H1 (cell line): Measurements from ENCODE around the gene KAZALD1. TPM values are rescaled to one million over a fixed set of nuclear protein-coding genes. Genes with fewer than 3 reads are reported as not detected.

Experiments
- CTCF ChIA-PET: fragments of 300-600 bp; sonication (Branson Sonifier 250); formaldehyde crosslinking; loops from one replicate; lab custom pipeline; 2021; ENCODE audit not compliant: partially characterized antibody; lab: Charles Lee
- POLR2A ChIA-PET: fragments of 300-600 bp; sonication (Branson Sonifier 250); formaldehyde crosslinking; loops from one replicate; lab custom pipeline; 2021; ENCODE audit warnings: inconsistent platforms; ENCODE audit not compliant: partially characterized antibody; lab: Charles Lee
- DNase-seq, 2 experiments: peaks; one replicate each; pipeline versions ENCODE4 v3.0.0 to v3.0.0-alpha.2; 2010 to 2022; ENCODE audit warnings: low spot score in 2 of 2, low read depth in 1 of 2, mixed read lengths in 1 of 2
- FAIRE-seq: peaks from 2 replicates; lab custom pipeline; 2011; peaks lifted over from hg19 to GRCh38; lab: Jason Lieb, UNC
- H2AFZ ChIP-seq: 2 replicates; pipeline ENCODE4 v1.8.1; 2012; ENCODE audit warnings: low read length, inconsistent platforms
- H2AK5ac ChIP-seq: 2 replicates; pipeline ENCODE4 v1.6.1; 2013; ENCODE audit warnings: low read depth, low read length
- H2BK120ac ChIP-seq: replicated peaks from 2 replicates; pipeline ENCODE3; 2013; ENCODE audit warnings: low read depth, low read length, inconsistent platforms
- H2BK12ac ChIP-seq: 2 replicates; pipeline ENCODE4 v1.6.1; 2013; ENCODE audit warnings: low read depth, low read length
- H2BK15ac ChIP-seq: 2 replicates; pipeline ENCODE4 v1.6.1; 2013; ENCODE audit warnings: low read length
- H2BK20ac ChIP-seq: 2 replicates; pipeline ENCODE4 v1.6.1; 2013; ENCODE audit warnings: low read length
- H2BK5ac ChIP-seq: 2 replicates; pipeline ENCODE4 v1.6.1; 2013; ENCODE audit warnings: low read depth, low read length
- H3K14ac ChIP-seq: 2 replicates; pipeline ENCODE4 v1.6.1; 2013; ENCODE audit warnings: inconsistent platforms; ENCODE audit not compliant: insufficient read length
- H3K18ac ChIP-seq: 2 replicates; pipeline ENCODE4 v1.6.1; 2013; ENCODE audit warnings: low read length; ENCODE audit errors: extremely low read depth
- H3K23ac ChIP-seq: 2 replicates; pipeline ENCODE4 v1.6.1; 2013; ENCODE audit warnings: inconsistent platforms; ENCODE audit not compliant: insufficient read length
- H3K23me2 ChIP-seq: 2 replicates; pipeline ENCODE4 v1.6.1; 2013; ENCODE audit warnings: low read depth, low read length
- H3K27ac ChIP-seq: 2 replicates; pipeline ENCODE4 v1.6.1; 2011; ENCODE audit warnings: low read depth, low read length, inconsistent platforms
- H3K27me3 ChIP-seq, 4 experiments: replicated peaks in 1 of 4; 1 replicate in 1 of 4; 2 replicates in 3 of 4; pipeline versions ENCODE4 v1.6.1 to v1.8.1; 2011 to 2013; ENCODE audit warnings: low read length in 3 of 4, mild to moderate bottlenecking in 3 of 4, inconsistent platforms in 2 of 4, mixed read lengths in 2 of 4, moderate library complexity in 1 of 4; ENCODE audit not compliant: control insufficient read depth in 3 of 4, insufficient read depth in 3 of 4; ENCODE audit errors: extremely low read depth in 1 of 4
- H3K36me3 ChIP-seq, 4 experiments: 2 replicates each; pipeline versions ENCODE4 v1.6.1 to v1.8.1; 2011 to 2013; ENCODE audit warnings: mild to moderate bottlenecking in 4 of 4, low read length in 3 of 4, moderate library complexity in 2 of 4, control low read depth in 1 of 4, inconsistent platforms in 1 of 4; ENCODE audit not compliant: insufficient read depth in 4 of 4, control insufficient read depth in 2 of 4
- H3K4ac ChIP-seq: replicated peaks from 2 replicates; pipeline ENCODE3; 2013; ENCODE audit warnings: low read length, low read depth, mixed read lengths, inconsistent platforms; ENCODE audit not compliant: insufficient read length
- H3K4me1 ChIP-seq, 4 experiments: replicated peaks in 1 of 4; 1 replicate in 1 of 4; 2 replicates in 3 of 4; pipeline versions ENCODE4 v1.6.1 to v1.8.1; 2011 to 2013; ENCODE audit warnings: low read length in 3 of 4, inconsistent platforms in 2 of 4, mixed read lengths in 1 of 4; ENCODE audit not compliant: insufficient read depth in 4 of 4, control insufficient read depth in 3 of 4
- H3K4me2 ChIP-seq, 2 experiments: 2 replicates each; pipeline versions ENCODE4 v1.6.1 to v1.8.1; 2011 to 2013; ENCODE audit warnings: low read depth in 2 of 2, low read length in 2 of 2, control low read depth in 1 of 2, inconsistent platforms in 1 of 2, mild to moderate bottlenecking in 1 of 2; ENCODE audit not compliant: insufficient read depth in 1 of 2
- H3K4me3 ChIP-seq, 4 experiments: fragments of 200-600, 300-600 bp in 1 of 4; sonication (generic), shearing (Covaris generic), sonication (Bioruptor Twin) in 1 of 4; 2 replicates each; pipeline versions ENCODE4 v1.5.1 to v1.8.1; 2011 to 2016; ENCODE audit warnings: low read length in 4 of 4, low read depth in 3 of 4, control low read depth in 2 of 4, inconsistent platforms in 2 of 4, mild to moderate bottlenecking in 2 of 4, mixed read lengths in 1 of 4, moderate library complexity in 1 of 4; ENCODE audit not compliant: insufficient read depth in 2 of 4; ENCODE audit errors: extremely low read depth in 1 of 4
- H3K56ac ChIP-seq: replicated peaks from 2 replicates; pipeline ENCODE3; 2013; ENCODE audit warnings: low read depth, mild to moderate bottlenecking, mixed read lengths, low read length, inconsistent platforms; ENCODE audit not compliant: insufficient read length
- H3K79me1 ChIP-seq: 2 replicates; pipeline ENCODE4 v1.6.1; 2013; ENCODE audit warnings: low read depth, low read length, control low read depth
- H3K79me2 ChIP-seq, 2 experiments: 2 replicates each; pipeline versions ENCODE4 v1.6.1 to v1.8.1; 2012 to 2013; ENCODE audit warnings: low read length in 2 of 2, mild to moderate bottlenecking in 2 of 2, inconsistent platforms in 1 of 2; ENCODE audit not compliant: insufficient read depth in 2 of 2, control insufficient read depth in 1 of 2
- H3K9ac ChIP-seq, 4 experiments: replicated peaks in 1 of 4; 1 replicate in 1 of 4; 2 replicates in 3 of 4; pipeline versions ENCODE4 v1.6.1 to v1.8.1; 2011 to 2013; ENCODE audit warnings: low read depth in 3 of 4, low read length in 3 of 4, control low read depth in 2 of 4, mild to moderate bottlenecking in 2 of 4, moderate library complexity in 2 of 4, inconsistent platforms in 1 of 4; ENCODE audit errors: extremely low read depth in 1 of 4
- H3K9me3 ChIP-seq, 2 experiments: 2 replicates each; pipeline versions ENCODE4 v1.6.1 to v1.8.1; 2012 to 2013; ENCODE audit warnings: mild to moderate bottlenecking in 2 of 2, moderate library complexity in 2 of 2, control low read depth in 1 of 2, inconsistent platforms in 1 of 2, low read depth in 1 of 2, low read length in 1 of 2, mixed read lengths in 1 of 2; ENCODE audit not compliant: insufficient read depth in 2 of 2
- H4K20me1 ChIP-seq, 2 experiments: replicated peaks in 1 of 2; 2 replicates each; pipeline versions ENCODE3 to v1.8.1; 2011 to 2013; ENCODE audit warnings: inconsistent platforms in 2 of 2, low read length in 2 of 2, mild to moderate bottlenecking in 1 of 2; ENCODE audit not compliant: insufficient read depth in 2 of 2, control insufficient read depth in 1 of 2
- H4K5ac ChIP-seq: 2 replicates; pipeline ENCODE4 v1.6.1; 2013; ENCODE audit warnings: low read length, low read depth, mixed read lengths, inconsistent platforms; ENCODE audit not compliant: insufficient read length
- H4K8ac ChIP-seq: 2 replicates; pipeline ENCODE4 v1.8.0; 2013; ENCODE audit warnings: mild to moderate bottlenecking, moderate library complexity, low read length, inconsistent platforms; ENCODE audit not compliant: insufficient read depth; ENCODE audit errors: extremely low read depth
- H4K91ac ChIP-seq: replicated peaks from 2 replicates; pipeline ENCODE3; 2013; ENCODE audit warnings: low read length, mixed read lengths, inconsistent platforms; ENCODE audit not compliant: insufficient read length
- BCL11A ChIP-seq, 2 experiments: IDR thresholded peaks; one replicate each; pipeline ENCODE4 v1.6.1; 2011; ENCODE audit warnings: low read depth in 2 of 2, low read length in 2 of 2, mild to moderate bottlenecking in 2 of 2
- CREB1 ChIP-seq: IDR thresholded peaks from 2 replicates; pipeline ENCODE4 v1.6.1; 2012; ENCODE audit warnings: inconsistent platforms
- POLR2A ChIP-seq, 2 experiments: IDR thresholded peaks; 1 replicate in 1 of 2; 2 replicates in 1 of 2; pipeline ENCODE4 v1.6.1; 2011; ENCODE audit warnings: low read depth in 2 of 2, low read length in 2 of 2, mild to moderate bottlenecking in 2 of 2; ENCODE audit errors: control extremely low read depth in 1 of 2
- TCF12 ChIP-seq: IDR thresholded peaks from 2 replicates; pipeline ENCODE4 v1.6.1; 2011; ENCODE audit warnings: low read depth, mild to moderate bottlenecking, low read length
- WGBS, 2 experiments: shearing (Covaris generic) in 1 of 2; methylation state at CpG; one replicate each; pipeline versions ENCODE4 v1.1.6 to v1.1.7; 2013 to 2015; ENCODE audit warnings: low lambda C conversion rate in 2 of 2, mixed read lengths in 2 of 2, inconsistent platforms in 1 of 2, low coverage in 1 of 2, missing lambda C conversion rate in 1 of 2; ENCODE audit not compliant: insufficient replicate concordance in 2 of 2, insufficient coverage in 1 of 2, insufficient read length in 1 of 2; ENCODE audit errors: extremely low coverage in 1 of 2, missing lambda C conversion rate in 1 of 2; 5-methylcytosine and 5-hydroxymethylcytosine counted together
- polyA plus RNA-seq, 7 experiments: library from polyadenylated mRNA; depleted of rRNA in 3 of 7; stranded (reverse) in 5 of 7; unstranded in 2 of 7; fragments of >200 nt in 5 of 7; fragments of 200-250 nt in 2 of 7; gene quantifications; 1 replicate in 5 of 7; 2 replicates in 1 of 7; 4 replicates in 1 of 7; pipeline versions ENCODE4 v1.2.1 to v1.2.3, GENCODE V29; 2011 to 2013; ENCODE audit warnings: missing spikeins in 2 of 7, mixed read lengths in 2 of 7
- total RNA-seq: library from RNA; stranded (reverse); fragmentation: NEBNext Ultra II Directional; extraction: Animal tissue kit (Norgen Biotek cat#: 25700); gene quantifications from 2 replicates; pipeline ENCODE4 v1.2.1, GENCODE V29; 2021

KAZALD1 gene
- total and polyA plus RNA-seq, 2 of the 8 experiments (the other 6 are each of a cell fraction or from before 2014, with no cell fraction given), result 0.65 to 1.9 TPM

DNA sequence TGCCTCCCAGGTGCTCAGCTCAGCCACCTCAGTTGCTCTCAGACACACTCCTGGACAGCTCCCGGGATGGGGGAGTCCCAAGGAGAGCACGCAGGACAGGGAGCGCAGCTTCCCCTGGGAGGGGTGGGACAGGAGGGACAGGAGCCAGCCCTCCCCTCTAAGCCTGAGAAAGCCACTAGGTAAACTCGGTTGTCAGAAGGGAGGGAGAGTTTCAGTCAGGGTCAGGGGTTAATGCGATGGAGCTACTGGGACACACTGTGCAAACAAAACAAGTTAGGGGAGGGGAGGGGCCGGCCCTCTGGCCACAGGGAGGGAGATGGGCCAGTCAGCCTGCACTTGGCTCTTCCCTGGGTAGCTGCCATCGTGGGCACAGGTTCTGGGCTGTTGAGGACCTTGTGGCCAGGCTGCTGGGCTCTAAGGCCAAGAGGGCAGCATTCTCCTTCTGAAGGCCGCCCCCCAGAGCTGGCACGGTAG is 31.1 kb downstream of the KAZALD1 start:
- CTCF ChIA-PET, result interaction anchor here (1.0 to 59.5 kb wide), 14 partner anchors 10 to 421 kb away, joined by 3 to 2176 read pairs (median 9); partner anchors contain the start of genes KAZALD1, PDZD7 and SFXN3
- no peak overlapping the region for H2BK15ac ChIP-seq
- no peaks in the 10 kb centered on the region for H4K20me1 ChIP-seq
- peak overlapping the region; percentile 32; the same call in 1 of the 2 replicates for H3K18ac ChIP-seq
- no peak overlapping the region for H3K4me3 ChIP-seq
- no peak overlapping the region for H3K56ac ChIP-seq
- H2BK5ac ChIP-seq, result no peak overlapping the region
- POLR2A ChIA-PET, result interaction anchor here (1.2 to 1.8 kb wide), 2 partner anchors 21 to 49 kb away, joined by 4 to 6 read pairs; no protein-coding TSS in a partner anchor
- no peak overlapping the region; a peak in 1 of 4 replicates for H3K4me2 ChIP-seq
- H2BK20ac ChIP-seq, result no peak overlapping the region
- no peak overlapping the region for H4K8ac ChIP-seq
- no peak for FAIRE-seq
- H3K27ac ChIP-seq, result no peak overlapping the region
- H3K14ac ChIP-seq, result no peak overlapping the region
- no peak overlapping the region for H4K5ac ChIP-seq
- no peak overlapping the region for H2BK120ac ChIP-seq
- H3K36me3 ChIP-seq, result no peaks in the 10 kb centered on the region
- peaks cover 2% of the 10 kb centered on the region; the same call in 1 of the 2 replicates for H3K23me2 ChIP-seq
- no peak overlapping the region for H3K4ac ChIP-seq
- peak overlapping the region; percentile 39; the same call in 1 of the 2 replicates for H2BK12ac ChIP-seq
- 79% methylated on average over 7 of the region's 9 CpGs; no CpG with 5 or more reads in 1 of the 2 experiments for WGBS, 2 experiments
- no peak for DNase-seq
- H2AK5ac ChIP-seq, result no peak overlapping the region
- H3K9ac ChIP-seq, result no peak overlapping the region; a peak in 1 of 7 replicates
- H3K27me3 ChIP-seq, result peaks cover 0 to 12% (median 2%) of the 10 kb centered on the region in 4 experiments; a peak in 3 of 7 replicates
- H3K9me3 ChIP-seq, result no peaks in the 10 kb centered on the region
- no peak overlapping the region for H3K23ac ChIP-seq
- no peaks in the 10 kb centered on the region for H3K79me2 ChIP-seq
- no peaks in the 10 kb centered on the region for H3K79me1 ChIP-seq
- peaks cover 3 to 15% (median 8%) of the 10 kb centered on the region in 4 experiments; a peak in 5 of 7 replicates for H3K4me1 ChIP-seq
- no peak overlapping the region for H4K91ac ChIP-seq
- no peak overlapping the region for H2AFZ ChIP-seq
- TF ChIP-seq BCL11A (IDR thresholded peaks at IDR 0.05; ENCODE audit: low read depth in 2 of 2, low read length in 2 of 2) (no peak), CREB1 (no peak), TCF12 (no peak), POLR2A (IDR thresholded peaks at IDR 0.05; ENCODE audit: control extremely low read depth in 1 of 2, low read depth in 2 of 2, low read length in 2 of 2) (no peak)
